Neural progenitor cell (in vitro differentiated cells): Measurements from ENCODE around the gene BBS9.

Source experiments
- CTCF ChIP-seq: fragments of 200-600 bp; sonication (generic); IDR thresholded peaks from 2 replicates; pipeline ENCODE4 v1.5.1; 2017; ENCODE audit warnings: antibody characterized with exemption, mild to moderate bottlenecking
- EZH2 ChIP-seq: fragments of 200-600 bp; sonication (generic); IDR thresholded peaks from 2 replicates; pipeline ENCODE4 v1.6.1; 2017; ENCODE audit warnings: antibody characterized with exemption, mild to moderate bottlenecking, moderate library complexity
- EZH2phosphoT487 ChIP-seq: fragments of 200-600 bp; sonication (generic); IDR thresholded peaks from 2 replicates; pipeline ENCODE4 v1.6.1; 2017; ENCODE audit warnings: antibody characterized with exemption

- TF ChIP-seq EZH2 (no peak), CTCF (no peak), EZH2phosphoT487 (no peak)
Measured at GRCh38 chr7:33183504-33183903, 54.1 kb downstream of the BBS9 start.
